GM12891 (cell line): ENCODE measurements around the gene DCTN2.

Experiments used
- POLR2A ChIP-seq: IDR thresholded peaks from 2 replicates; pipeline ENCODE4 v1.6.1; 2011; ENCODE audit warnings: low read depth, low read length, control low read depth
- POLR2AphosphoS5 ChIP-seq: IDR thresholded peaks from 2 replicates; pipeline ENCODE4 v1.6.1; 2011; ENCODE audit warnings: low read depth, low read length, control low read depth
- TAF1 ChIP-seq: IDR thresholded peaks from 2 replicates; pipeline ENCODE4 v1.6.1; 2011; ENCODE audit warnings: low read depth, low read length, control low read depth

DNA sequence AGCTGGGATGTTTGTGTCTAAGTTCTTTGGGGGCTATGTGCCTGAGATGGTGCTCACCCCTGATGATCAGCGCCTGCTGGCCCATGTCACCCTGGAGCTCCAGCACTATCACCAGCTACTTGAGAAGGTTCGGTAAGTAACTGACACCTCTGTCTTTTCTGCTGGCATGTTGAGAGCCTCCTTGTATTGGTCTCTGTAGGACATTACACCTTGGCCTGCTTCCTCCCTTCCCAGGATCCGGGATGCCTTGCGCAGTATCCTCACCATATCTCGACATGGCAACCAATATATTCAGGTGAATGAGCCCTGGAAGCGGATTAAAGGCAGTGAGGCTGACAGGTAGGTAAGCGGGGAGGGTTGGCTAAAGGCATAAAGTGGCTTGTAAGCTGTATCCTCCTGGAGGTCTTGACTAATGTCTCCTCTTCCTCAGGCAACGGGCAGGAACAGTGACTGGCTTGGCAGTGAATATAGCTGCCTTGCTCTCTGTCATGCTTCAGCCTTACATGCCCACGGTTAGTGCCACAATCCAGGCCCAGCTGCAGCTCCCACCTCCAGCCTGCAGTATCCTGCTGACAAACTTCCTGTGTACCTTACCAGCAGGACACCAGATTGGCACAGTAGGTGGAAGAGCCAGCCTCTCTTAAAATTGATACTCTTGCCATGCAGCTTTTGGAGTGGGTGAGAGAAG lies 32.1 kb downstream of the DCTN2 start:
- TF ChIP-seq POLR2A (no peak; the same call in 1 of the 2 replicates), TAF1 (no peak), POLR2AphosphoS5 (peak; percentile 52; the same call in 1 of the 2 replicates)
